Measurements from ENCODE around the gene NPDC1.

The NPDC1 gene, protein sequence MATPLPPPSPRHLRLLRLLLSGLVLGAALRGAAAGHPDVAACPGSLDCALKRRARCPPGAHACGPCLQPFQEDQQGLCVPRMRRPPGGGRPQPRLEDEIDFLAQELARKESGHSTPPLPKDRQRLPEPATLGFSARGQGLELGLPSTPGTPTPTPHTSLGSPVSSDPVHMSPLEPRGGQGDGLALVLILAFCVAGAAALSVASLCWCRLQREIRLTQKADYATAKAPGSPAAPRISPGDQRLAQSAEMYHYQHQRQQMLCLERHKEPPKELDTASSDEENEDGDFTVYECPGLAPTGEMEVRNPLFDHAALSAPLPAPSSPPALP

DNA sequence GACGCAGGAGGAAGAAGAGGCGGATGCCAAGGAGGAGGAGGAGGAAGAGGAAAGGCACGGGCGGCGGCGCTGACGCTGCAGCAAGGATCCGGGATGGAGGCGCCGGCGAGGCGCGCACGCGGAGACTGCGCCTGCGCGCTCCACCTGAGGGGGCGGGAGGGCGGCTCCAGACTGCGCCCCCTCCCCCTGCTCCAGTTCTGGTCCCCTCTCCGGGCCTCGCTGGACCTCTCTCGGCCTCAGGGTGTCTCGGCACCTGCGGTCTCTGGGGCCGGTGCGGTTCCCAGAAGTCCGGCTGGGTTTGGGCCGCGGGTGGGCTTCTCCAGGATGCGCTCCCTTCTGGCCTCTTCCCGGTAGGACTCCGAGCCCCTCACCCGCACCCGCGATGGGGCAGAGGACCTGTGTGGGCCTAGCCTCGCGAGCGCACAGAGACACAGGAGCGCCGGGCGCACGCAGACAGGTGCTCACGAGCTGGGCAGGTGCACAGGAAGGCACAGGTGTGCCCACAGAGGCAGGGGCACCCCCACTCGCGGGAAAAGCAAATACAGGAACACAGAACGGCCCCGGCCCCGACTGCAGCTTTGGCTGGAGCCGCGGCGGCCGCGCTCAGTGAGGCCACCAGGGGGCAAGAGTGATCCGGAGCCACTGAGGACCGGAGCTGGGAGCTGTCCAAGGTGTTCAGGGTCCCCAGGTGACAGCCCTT, at the start of gene NPDC1:
Gene NPDC1, minus strand, starts transcription at position 90 of the 700 bp plus-strand sequence. CDS start 188 bp downstream, outside the sequence.
- peak; percentile 55 for DNase-seq

DNA sequence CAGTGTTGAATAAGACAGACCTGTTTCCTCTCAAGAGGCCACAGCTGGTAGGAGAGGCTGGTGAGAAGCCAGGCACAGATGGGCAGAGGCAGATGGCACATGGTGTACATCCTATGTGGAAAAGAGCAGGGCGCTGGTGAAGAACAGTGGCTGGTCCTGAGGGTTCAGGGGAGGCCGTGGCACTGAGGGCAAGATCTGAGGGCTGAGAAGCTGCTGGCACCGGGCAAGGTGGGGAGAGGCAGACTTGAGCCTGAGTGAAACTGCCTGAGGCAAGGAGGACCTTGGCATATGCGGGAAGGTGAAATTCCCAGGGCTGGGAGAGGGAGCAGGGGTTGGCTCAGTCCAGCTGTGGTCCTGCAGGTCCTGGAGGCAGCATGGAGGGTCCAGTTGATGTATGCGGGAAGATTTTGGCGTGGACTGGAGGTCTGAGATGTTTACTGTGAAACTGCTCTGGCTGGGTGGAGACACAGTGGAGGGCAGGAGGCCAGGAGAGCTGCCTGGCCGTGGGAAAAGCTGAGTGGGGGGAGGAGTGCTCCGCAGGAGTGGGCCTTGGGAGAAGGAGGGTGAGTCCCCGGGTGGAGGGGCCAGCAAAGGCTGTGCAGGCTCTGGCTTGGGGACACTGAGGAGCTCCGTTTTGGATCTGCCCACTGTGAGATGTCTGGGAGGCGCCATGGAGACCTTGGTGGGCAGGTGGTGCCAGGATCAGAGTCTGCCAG, 43.4 kb upstream of the NPDC1 start:
- no peak for DNase-seq

GRCh38 chr9:137088121-137088520, 42.1 kb upstream of the NPDC1 start:
- no peak for DNase-seq

DNA sequence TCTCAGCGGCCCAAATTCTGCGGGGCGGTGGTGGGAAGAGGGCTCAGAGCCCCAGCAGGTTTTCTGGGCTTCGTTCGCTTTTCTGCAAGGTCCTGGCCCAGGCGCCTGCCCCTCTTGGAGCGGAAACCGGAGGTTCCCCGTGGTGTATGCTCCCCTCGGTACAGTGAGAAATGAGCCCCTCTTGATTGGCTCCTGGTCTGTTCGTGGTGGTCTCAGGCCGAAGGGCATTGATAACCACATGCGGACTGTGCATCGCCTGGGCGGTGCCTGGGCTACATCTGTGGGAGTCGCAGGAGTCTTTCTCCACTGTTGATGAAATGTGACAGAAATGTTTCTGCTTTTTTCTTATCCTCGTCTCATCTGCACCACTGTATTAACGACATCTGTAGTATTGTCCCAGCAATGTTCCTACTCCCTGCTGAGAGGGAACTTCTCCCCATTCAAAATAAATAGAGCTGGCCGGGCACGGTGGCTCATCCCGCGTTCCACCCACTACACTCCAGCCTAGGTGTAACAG, 41.5 kb upstream of the NPDC1 start:
- DNase-seq, result no peak

- peak; percentile 98 for DNase-seq
Observed at GRCh38 chr9:137086531-137087408, 40.8 kb upstream of the NPDC1 start, which contains the start of gene MAN1B1. MAN1B1 (plus strand) TSS chr9:137086985; CDS start chr9:137087000, 15 bp downstream.

DNA sequence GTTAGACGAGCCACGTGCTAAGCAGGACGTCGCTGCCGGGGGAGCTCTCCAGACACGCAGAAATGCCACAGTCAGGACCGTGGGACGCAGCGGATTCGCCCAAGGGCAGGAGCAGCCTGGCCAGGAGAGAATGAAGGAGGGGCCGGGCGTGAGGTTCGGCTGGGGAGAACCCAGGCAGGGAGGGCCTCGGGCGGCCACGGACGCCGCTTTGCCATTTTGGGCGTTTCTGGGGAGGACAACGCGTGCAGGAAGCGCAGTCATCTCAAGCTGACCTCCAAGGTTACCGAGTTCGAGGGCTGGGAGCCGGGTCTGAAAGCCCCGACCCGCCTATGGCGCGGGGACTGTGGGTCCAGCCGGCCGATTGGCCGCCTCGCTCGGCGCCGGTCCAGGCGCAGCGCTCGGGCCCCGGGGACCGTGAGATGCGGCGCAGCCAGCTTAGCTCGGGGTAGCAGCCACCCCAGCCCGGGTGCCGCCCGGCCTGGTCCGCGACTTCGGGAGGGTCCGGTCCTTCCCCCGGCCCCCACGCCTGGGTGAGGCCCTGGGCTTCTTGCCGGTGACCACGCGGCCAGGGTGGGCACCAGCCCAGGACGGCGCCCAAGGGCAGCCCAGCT, 40.0 kb upstream of the NPDC1 start:
- peak; percentile 45 for DNase-seq

GRCh38 chr9:137084526-137084925, 38.5 kb upstream of the NPDC1 start:
- DNase-seq, result no peak

DNA sequence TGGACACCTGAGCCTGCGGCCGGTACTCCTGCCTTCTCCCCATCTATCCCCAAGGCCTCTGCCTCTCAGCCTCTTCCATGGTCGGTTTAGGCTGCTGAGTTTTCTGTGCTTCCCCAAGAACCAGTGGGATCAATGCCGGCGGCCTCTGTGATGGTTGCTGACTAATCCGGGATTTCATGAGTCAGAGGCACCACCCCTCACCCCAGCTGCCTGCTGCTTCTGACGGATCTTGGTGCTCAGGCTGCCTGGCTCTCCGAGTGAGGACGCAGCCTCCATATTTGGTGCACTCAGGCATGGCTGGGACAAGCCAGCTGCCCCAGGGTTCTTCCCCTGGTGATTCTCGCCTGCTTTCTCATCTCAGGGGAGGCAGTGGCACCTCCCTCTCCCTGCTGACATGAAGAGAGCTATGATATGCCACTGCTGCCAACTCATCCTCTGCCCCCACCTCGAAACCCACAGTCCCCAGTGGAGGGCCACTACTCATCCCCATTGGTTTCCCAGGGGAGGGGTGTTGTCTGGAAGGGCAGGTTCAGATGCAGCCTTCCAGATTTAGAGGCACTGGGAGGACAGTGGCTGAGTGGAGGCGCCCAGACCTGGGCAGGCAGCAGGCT, 37.5 kb upstream of the NPDC1 start:
- peak; percentile 90 for DNase-seq

DNA sequence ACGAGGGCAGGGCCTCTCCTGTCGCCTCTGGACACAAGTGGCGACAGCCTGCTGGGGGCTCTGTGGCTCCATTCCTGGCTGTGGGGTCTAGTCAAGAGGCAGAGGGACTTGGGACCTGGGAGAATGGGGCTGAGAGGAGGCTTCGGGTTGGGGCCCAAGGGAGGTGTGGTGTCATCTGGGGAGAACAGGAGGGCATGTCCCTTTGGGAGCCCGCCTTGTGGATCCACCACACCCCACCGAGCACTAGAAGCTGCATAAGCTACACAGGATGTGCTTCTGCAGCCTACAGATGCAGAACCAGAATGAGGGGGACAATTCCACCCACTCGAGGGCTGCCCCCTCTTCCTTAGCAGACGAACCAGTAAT, 36.9 kb upstream of the NPDC1 start:
- DNase-seq, result no peak

DNA sequence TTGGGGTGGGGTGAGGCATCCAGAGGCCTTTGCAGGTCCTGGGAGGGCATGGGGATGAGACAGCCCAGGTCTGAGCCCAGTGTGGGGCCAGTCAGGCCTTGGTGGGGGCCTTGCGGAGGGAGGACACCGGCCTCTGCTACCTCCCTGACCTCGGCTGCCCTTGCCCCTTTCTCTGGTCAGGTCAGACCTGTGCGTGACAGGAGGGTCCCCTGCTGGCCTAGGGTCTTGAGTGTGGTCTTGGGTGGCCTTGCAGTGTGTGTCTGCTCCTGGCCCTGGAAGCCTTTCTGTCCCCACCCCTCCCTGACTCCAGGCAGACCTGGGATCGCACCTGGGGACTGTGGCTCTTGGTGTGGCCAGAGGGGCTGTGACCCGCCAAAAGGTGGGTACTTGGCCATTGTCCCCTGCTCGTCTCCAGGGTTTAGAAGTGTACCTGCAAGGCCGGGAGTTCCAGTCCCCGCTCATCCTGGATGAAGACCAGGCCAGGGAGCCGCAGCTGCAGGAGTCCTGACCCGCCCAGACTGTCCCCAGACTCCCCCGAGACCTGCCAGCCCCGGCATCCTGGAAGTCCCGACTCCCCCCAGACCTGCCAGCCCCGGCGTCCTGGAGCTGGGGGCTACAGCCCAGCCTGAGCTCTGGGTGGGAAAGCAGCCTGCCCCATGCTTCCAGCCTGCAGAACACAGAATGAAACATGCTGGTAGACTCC, 36.4 kb upstream of the NPDC1 start:
- DNase-seq, result no peak

- no peak for DNase-seq
Observed at GRCh38 chr9:137080260-137081122, 34.5 kb upstream of the NPDC1 start.

GRCh38 chr9:137079401-137079787, 33.4 kb upstream of the NPDC1 start:
- no peak for DNase-seq

DNA sequence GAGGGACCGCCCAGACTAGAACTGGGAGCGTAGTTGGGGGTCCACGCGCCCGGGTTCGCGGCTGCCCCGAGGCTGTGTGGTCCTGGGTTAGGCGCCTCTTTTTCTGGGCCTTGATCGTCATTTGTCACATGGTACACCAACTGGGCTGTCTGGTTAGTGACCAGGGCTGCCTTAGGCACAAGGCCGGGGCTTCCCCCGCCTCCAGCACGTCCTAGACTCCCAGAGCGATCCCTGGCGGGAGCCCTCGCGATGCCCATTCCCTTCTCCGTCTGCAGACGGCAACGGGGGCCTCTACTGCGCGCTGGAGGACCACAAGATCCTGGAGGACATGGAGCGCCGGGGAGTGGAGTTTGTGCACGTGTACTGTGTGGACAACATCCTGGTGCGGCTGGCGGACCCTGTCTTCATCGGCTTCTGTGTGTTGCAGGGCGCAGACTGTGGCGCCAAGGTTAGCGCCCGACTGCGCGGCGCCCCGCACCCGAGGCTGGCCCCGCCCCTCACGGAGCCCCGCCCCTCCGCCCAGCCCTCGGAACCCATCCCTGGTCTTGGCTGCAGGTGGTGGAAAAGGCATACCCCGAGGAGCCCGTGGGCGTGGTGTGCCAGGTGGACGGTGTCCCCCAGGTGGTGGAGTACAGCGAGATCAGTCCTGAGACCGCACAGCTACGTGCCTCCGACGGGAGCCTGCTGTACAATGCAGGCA, 32.9 kb upstream of the NPDC1 start:
- no peak for DNase-seq

DNA sequence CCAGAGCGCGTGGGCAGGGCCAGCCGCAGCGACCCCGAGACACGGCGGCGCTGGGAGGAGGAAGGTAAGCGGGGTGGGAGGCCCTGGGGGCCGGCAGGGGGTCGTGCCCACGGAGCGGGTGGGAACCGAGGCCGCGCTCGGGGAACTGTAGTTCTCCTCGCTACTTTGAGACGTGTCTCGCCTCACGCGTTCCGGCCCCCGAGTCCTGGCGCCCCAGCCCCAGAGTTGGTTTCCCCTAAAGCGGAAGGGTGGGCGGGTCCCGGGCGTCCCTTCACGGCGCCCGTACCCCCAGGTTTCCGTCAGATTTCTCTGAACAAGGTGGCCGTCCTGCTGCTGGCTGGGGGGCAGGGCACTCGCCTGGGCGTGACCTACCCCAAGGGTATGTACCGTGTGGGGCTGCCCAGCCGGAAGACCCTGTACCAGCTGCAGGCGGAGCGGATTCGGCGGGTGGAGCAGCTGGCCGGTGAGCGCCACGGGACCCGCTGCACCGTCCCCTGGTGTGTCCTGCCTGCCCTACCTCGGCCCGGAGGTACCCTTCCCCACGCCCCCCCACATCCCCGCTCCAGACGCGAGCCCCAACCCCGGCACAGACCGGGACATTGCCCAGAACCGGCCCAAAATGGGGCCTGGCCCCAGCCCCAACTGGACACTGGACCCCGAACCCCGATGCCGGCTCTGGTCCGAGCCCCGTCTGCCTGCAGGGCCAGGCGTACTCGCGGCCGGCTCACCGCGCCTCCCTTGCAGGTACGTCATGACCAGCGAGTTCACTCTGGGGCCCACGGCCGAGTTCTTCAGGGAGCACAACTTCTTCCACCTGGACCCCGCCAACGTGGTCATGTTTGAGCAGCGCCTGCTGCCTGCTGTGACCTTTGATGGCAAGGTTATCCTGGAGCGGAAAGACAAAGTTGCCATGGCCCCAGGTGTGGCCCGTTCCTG, 32.0 kb upstream of the NPDC1 start:
- no peak for DNase-seq

- peak; percentile 34 for DNase-seq
Observed at GRCh38 chr9:137077010-137077747, 31.2 kb upstream of the NPDC1 start, which contains the start of gene UAP1L1. UAP1L1 (plus strand) TSS chr9:137077517; CDS start chr9:137077533, 16 bp downstream.

GRCh38 chr9:137076636-137077009, 30.6 kb upstream of the NPDC1 start:
- no peak for DNase-seq

DNA sequence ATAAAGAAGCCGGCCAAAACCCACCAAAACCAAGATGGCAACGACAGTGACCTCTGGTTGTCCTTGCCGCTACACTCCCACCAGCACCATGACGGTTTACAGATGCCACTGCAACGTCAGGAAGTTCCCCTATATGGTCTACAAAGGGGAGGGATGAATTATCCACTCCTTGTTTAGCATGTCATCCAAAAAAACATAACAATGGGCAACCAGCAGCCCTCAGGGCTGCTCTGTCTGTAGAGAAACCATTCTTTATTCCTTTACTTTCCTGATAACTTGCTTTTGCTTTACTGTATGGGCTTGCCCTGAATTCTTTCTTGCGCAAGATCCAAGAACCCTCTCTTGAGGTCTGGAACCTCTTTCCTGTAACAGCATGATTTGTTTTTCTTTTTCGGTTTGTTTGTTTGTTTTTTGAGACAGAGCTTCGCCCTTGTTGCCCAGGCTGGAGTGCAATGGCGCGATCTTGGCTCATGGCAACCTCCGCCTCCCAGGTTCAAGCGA, 29.3 kb upstream of the NPDC1 start:
- no peak for DNase-seq

Measured in NCI-H226 (cell line).